Measurements from ENCODE around the gene CYB5RL. TPM values are rescaled to one million over a fixed set of nuclear protein-coding genes. Genes with fewer than 3 reads are reported as not detected.

Gene CYB5RL
- total RNA-seq, 2 donors from 2014 or later = 8.2 to 11.0 TPM

DNA sequence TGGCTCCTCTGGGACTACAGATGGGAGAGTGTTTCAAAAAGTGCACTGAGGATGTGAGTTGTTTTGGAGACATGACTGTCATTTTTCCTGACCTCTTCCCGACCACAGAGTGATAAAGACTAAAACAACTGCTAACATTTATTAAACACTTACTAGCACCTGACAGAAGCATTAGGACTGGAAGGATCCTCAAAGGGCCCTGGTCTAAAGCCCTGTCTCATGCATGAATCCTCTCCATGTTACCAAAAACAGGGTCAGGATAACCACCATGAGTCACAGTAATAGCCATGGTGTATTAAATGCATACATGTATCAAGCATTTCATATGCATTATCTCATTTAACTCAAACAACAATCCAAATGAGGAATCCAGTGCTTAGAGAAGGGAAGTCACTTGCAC is 11.5 kb downstream of the CYB5RL start:
- Mint-ChIP-seq H3K4me1 (no peaks in the 10 kb centered on the region), H3K9me3 (peaks cover 2% of the 10 kb centered on the region), H3K36me3 (ENCODE audit: low read depth) (peaks cover 12% of the 10 kb centered on the region), H3K27me3 (ENCODE audit: insufficient read depth) (no peaks in the 10 kb centered on the region), H3K4me3 (no peak overlapping the region), H3K27ac (no peak overlapping the region)
- TF ChIP-seq, protein P1, sequence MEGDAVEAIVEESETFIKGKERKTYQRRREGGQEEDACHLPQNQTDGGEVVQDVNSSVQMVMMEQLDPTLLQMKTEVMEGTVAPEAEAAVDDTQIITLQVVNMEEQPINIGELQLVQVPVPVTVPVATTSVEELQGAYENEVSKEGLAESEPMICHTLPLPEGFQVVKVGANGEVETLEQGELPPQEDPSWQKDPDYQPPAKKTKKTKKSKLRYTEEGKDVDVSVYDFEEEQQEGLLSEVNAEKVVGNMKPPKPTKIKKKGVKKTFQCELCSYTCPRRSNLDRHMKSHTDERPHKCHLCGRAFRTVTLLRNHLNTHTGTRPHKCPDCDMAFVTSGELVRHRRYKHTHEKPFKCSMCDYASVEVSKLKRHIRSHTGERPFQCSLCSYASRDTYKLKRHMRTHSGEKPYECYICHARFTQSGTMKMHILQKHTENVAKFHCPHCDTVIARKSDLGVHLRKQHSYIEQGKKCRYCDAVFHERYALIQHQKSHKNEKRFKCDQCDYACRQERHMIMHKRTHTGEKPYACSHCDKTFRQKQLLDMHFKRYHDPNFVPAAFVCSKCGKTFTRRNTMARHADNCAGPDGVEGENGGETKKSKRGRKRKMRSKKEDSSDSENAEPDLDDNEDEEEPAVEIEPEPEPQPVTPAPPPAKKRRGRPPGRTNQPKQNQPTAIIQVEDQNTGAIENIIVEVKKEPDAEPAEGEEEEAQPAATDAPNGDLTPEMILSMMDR (conservative IDR thresholded peaks at IDR 0.05) = no peak
- Histone ChIP-seq H3K36me3 (ENCODE audit: control insufficient read depth, insufficient read depth, low read length) (no peaks in the 10 kb centered on the region), H3K4me3 (ENCODE audit: low read length) (no peak overlapping the region), H3K4me1 (ENCODE audit: control insufficient read depth, insufficient read depth, low read length) (no peaks in the 10 kb centered on the region), H3K27me3 (ENCODE audit: control insufficient read depth, insufficient read depth, low read length, poor library complexity, severe bottlenecking) (no peaks in the 10 kb centered on the region), H3K9me3 (ENCODE audit: control insufficient read depth, low read length) (no peaks in the 10 kb centered on the region), H3K9ac (ENCODE audit: extremely low read depth, low read length, poor library complexity, severe bottlenecking) (no peak overlapping the region), H3K27ac (ENCODE audit: low read depth, low read length) (no peak overlapping the region)
- 90% methylated on average over 1 of the region's 1 CpG; no CpG with 5 or more reads in 1 of the 2 experiments for WGBS, 2 experiments (ENCODE audit: insufficient coverage in 1 of 2, insufficient read length in 1 of 2)
- no peak for DNase-seq

- Mint-ChIP-seq H3K27ac (no peak overlapping the region), H3K9me3 (peaks cover 2% of the 10 kb centered on the region), H3K4me3 (no peak overlapping the region), H3K36me3 (ENCODE audit: low read depth) (peaks cover 11% of the 10 kb centered on the region), H3K4me1 (peaks cover 2% of the 10 kb centered on the region), H3K27me3 (ENCODE audit: insufficient read depth) (no peaks in the 10 kb centered on the region)
- H3K27me3 ChIP-seq (ENCODE audit: control insufficient read depth, insufficient read depth, low read length, poor library complexity, severe bottlenecking) = no peaks in the 10 kb centered on the region
- no peaks in the 10 kb centered on the region for H3K9me3 ChIP-seq (ENCODE audit: control insufficient read depth, low read length)
- peaks cover under 1% of the 10 kb centered on the region for H3K4me1 ChIP-seq (ENCODE audit: control insufficient read depth, insufficient read depth, low read length)
- no peak overlapping the region for H3K9ac ChIP-seq (ENCODE audit: extremely low read depth, low read length, poor library complexity, severe bottlenecking)
- no peak for DNase-seq
- H3K4me3 ChIP-seq (ENCODE audit: low read length) = no peak overlapping the region
- TF ChIP-seq, protein P1 (conservative IDR thresholded peaks at IDR 0.05) = no peak
- no peaks in the 10 kb centered on the region for H3K36me3 ChIP-seq (ENCODE audit: control insufficient read depth, insufficient read depth, low read length)
- 94 to 100% methylated on average over 1 to 3 of the region's 3 CpGs for WGBS, 2 experiments (ENCODE audit: insufficient coverage in 1 of 2, insufficient read length in 1 of 2)
- no peak overlapping the region for H3K27ac ChIP-seq (ENCODE audit: low read depth, low read length)
Observed at GRCh38 chr1:54186056-54186455, 13.8 kb downstream of the CYB5RL start.

DNA sequence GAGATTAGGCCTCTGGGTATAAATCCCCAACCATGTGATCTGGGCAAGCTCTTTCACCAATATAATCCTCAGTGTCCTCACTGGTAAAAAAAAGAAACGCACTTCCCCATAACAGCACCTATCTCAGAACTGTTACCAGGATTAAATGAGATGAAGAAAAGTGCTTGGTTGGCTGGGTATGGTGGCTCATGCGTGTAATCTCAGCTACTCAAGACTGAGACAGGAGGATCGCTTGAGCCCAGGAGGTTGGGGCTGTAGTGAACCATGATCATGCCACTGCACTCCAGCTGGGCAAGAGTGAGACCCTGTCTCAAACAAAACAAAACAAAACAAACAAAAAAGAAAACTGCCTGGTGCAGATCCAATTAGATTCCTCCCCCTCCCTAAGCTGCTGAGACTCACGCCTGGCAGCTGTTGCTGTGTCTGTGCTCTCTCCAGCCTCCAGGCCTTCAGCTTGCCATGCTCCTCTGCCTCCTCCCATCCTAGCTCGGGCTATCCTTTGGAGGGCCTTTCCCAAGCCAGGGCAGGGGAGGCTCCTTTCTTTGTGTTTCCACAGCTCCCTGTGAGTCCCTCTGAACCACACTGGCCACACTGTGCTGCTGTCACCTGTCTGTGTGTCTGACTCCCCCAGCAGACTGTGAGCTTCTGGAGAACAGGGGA is 19.0 kb downstream of the CYB5RL start:
- H3K27me3 ChIP-seq (ENCODE audit: control insufficient read depth, insufficient read depth, low read length, poor library complexity, severe bottlenecking) = no peaks in the 10 kb centered on the region
- H3K4me1 ChIP-seq (ENCODE audit: control insufficient read depth, insufficient read depth, low read length) = peaks cover 2% of the 10 kb centered on the region
- no peaks in the 10 kb centered on the region for H3K36me3 ChIP-seq (ENCODE audit: control insufficient read depth, insufficient read depth, low read length)
- Mint-ChIP-seq H3K27ac (no peak overlapping the region), H3K9me3 (peaks cover under 1% of the 10 kb centered on the region), H3K27me3 (ENCODE audit: insufficient read depth) (no peaks in the 10 kb centered on the region), H3K36me3 (ENCODE audit: low read depth) (peaks cover 7% of the 10 kb centered on the region), H3K4me1 (peaks cover 5% of the 10 kb centered on the region), H3K4me3 (no peak overlapping the region)
- H3K9me3 ChIP-seq (ENCODE audit: control insufficient read depth, low read length) = no peaks in the 10 kb centered on the region
- WGBS, 2 experiments (ENCODE audit: insufficient coverage in 1 of 2, insufficient read length in 1 of 2) = 66 to 89% methylated on average over 2 to 4 of the region's 5 CpGs
- H3K4me3 ChIP-seq (ENCODE audit: low read length) = no peak overlapping the region
- H3K27ac ChIP-seq (ENCODE audit: low read depth, low read length) = peak overlapping the region; percentile 67
- no peak for DNase-seq
- TF ChIP-seq, protein P1 (conservative IDR thresholded peaks at IDR 0.05) = no peak
- no peak overlapping the region for H3K9ac ChIP-seq (ENCODE audit: extremely low read depth, low read length, poor library complexity, severe bottlenecking)
